Measurements from ENCODE around the gene ATAD3B.
"Not testable (repeated sequence)": the region's sequence is repeated elsewhere in the genome, so short reads cannot be mapped to it uniquely, and the experiment has no call there.

Gene ATAD3B

DNA sequence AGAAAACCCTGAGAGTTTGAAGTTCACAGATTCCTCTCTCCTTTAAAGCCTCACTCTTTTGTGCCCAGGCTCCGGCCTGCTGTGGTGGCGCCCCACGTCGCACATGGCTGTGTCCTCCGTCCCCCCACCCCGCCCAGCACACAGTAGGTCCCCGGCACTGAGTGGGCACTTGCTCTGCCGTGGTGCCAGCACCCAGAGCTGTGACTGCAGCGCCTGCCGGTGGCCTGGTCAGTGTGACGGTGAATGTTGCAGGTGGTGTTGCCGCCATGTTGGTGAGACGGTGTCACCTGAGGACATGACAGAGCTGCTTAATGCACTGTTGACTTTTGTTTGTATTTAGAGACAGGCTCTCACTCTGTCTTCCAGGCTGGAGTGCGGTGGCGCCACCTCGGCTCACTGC, 18.7 kb upstream of the ATAD3B start:
- no peak for DNase-seq

DNA sequence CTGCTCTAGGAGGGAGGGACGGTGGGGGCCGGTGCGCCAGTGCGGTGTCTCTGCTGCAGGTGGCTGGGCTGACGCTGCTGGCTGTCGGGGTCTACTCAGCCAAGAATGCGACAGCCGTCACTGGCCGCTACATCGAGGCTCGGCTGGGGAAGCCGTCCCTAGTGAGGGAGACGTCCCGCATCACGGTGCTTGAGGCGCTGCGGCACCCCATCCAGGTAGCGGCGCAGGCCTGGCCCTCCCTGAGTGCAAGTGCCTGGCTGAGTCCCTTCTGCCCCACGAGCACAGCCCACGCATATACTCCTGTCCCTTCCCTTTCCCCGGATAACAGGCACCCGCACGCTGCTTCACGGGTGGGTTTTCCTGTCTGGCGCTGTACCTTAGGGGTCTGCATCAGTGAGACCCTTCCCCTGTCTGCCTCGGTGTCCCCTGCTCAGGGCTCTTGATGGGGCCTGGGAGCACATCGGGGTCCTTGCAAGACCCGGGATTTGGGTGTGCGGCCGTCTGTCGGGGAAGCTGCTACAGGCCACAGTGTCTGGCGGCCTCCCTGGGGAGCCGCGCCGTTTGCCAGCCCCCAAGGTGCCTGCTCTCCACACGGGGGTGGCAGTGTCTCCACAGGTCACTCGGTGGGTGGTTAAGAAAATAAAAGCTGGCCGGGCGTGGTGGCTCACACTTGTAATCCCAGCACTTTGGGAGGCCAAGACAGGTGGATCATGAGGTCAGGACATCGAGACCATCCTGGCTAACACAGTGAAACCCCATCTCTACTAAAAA, 17.1 kb upstream of the ATAD3B start:
- not testable (repeated sequence) for DNase-seq

DNA sequence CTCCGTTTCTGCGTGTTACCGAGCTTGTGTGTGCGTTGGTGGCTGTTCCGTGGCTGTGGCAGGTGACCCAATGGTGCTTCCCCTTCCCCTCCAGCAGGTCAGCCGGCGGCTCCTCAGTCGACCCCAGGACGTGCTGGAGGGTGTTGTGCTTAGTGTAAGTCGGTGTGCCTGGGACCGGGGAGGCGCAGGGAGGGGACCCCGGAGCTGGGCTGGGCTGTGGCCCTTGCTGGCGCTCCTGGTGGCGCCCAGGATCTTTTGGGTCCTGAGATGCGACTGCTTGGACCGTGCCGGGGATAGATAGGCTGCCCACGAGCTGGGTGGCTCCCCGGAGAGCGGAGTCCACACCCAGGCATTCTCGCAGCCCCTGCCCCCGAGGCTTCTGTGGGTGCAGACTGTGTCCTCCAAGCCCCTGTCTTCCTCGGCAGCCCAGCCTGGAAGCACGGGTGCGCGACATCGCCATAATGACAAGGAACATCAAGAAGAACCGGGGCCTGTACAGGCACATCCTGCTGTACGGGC, 16.1 kb upstream of the ATAD3B start:
- DNase-seq, result no peak

DNA sequence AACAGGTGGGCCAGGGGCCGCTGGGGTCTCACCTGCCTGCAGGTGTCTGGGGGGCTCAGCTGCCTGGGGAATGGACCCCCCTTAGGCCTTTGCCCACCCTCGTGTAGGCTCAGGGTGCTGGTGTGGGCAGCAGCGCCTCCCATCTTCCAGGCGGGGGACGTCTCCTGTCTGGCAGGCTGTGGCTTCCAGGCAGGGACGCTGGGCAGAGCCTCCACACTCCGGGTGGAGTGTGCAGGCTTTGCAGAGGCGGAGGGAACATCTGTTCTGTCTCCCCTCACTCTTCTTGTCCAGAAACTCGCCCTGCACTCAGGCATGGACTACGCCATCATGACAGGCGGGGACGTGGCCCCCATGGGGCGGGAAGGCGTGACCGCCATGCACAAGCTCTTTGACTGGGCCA, 15.6 kb upstream of the ATAD3B start:
- DNase-seq, result not testable (repeated sequence)

DNA sequence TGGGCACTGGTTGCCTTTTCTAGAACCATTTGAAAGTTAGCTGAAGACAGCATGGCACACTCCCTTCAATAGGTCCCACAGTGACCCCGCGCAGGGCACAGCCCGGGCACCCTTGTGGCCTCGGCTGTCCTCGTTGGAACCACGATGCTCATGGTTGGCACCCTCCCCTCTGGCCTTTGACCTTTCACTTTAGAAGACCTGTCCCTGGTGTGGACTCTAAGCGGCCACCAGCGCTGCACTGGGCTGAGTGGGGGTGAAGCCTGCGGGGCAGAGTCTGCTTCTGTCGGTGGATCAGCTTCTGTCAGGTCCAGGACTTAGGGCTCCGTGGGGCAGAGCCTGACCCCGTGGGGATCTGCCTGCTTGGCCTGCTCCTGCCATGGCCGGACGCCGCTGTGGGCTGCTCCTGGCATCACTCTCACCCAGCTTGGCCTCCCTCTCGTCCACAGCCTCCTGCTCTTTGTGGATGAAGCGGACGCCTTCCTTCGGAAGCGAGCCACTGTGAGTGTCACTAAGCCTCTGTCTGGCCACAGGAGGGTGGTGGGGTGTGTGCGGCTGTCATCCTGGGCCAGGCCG, 14.8 kb upstream of the ATAD3B start:
- not testable (repeated sequence) for DNase-seq

DNA sequence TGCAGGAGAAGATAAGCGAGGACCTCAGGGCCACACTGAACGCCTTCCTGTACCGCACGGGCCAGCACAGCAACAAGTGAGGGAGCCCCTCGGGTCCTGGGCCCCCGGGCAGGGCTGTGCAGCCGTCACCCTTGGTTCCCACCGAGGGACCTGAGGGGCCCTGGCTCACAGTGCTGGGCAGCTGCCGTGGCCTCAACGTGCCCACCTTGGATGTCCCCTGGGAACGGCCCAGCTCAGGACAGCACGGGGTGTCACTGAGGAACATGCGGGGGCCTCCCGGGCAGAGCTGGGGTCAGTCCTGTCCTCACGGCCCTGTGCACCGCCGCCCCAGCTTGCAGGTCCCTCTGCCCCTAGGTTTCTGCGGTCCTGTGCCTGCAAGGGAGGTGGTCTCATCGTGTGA, 12.4 kb upstream of the ATAD3B start:
- not testable (repeated sequence) for DNase-seq

DNA sequence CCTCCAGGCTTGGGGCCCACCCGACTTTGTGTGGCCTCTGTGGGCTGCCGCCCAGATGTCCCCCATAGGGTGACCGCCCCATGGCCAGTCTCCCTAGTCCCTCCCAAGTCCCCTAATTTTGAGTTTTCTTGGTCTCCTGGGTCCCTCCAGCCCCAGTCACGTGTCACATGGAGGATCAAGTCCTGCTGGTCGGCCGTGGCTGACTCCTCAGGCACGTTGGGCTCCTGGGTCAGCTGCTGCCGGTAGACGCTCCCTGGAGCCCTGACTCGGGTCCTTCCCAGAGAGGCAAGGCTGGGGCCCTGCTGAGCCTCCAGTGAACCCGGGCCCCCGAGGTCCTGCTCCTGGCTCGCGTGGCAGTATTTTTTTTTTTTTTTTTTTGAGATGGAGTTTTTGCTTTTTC, 11.9 kb upstream of the ATAD3B start:
- not testable (repeated sequence) for DNase-seq

DNA sequence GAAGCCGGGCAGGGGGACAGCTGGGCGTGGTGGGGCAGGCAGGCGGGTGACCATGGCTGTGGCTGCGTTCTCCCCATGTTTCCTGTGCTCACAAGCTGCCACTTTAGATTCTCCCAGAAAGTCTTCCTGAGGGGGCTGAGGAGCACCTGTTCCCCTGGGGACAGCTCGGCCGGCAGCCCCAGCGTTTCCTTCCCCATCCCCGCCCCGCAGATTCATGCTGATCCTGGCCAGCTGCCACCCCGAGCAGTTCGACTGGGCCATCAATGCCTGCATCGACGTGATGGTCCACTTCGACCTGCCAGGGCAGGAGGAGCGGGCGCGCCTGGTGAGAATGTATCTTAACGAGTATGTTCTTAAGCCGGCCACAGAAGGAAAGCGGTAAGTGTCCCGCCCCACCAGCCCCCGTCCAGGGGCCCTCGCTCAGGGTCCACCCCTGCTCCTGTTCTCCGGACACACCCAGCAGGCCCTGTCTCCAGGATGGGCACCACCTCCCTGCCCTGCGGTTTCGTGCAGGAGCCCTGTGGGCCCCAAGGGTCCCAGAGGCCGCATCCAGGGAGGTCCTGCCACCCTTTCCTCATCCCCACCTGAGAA, 10.9 kb upstream of the ATAD3B start:
- no peak for DNase-seq

DNA sequence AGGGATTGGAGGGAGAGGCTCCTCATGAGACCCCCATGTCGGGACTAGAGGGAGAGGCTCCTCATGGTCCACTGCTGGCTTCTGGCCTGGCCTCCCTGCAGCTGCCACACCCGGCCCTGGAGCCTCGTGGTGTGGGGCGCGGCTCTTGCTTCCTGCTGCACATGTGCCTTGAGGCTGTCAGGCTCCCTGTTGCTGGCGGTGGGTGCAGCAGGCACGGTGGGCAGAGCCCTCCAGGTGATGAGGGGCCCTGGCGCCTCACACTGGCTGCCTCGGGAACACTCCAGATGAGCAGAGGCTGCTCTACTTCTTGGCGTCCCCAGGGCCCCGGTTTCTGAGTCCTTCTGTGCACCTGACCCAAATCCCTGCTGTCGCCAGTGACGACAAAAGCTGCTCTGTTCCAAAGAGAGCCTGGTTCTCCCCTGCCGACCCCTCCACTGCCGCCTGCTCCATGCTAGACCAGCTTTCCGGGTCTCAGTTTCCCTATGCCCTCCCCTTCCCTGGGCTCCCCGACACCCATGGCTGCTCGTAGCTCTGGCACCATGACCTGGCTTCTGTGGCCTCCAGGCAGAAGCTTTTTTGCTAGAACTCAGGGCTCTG, 9.7 kb upstream of the ATAD3B start:
- no peak for DNase-seq

DNA sequence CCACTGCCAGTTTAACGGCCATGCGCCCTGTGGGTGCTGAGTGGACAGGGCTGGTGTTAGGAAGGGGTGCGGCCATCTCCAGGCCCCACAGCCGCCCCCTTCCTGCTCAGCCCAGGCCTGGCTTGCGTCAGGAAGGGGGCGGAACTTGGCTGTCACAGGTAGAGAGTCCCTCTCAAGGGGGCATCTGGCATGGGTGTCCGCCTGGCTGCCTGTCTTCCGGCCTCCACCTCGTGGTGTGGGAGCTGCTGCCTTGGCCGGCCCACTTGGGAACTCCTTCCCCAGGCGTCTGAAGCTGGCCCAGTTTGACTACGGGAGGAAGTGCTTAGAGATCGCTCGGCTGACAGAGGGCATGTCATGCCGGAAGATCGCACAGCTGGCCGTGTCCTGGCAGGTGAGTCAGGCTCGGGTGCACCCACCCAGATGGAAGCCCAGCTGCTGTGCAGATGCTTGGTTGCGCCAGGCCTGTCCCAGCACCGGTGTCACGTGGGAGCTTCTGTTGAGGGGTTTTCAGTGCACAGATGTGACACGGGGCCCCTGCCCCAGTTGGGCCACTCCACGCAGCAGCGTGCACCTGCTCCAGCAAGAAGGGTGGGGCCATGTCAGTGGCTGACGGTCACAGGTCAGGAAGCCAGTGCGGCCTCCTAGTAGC, 9.1 kb upstream of the ATAD3B start:
- peak in 1 of 2 donors; percentile 21 for DNase-seq

DNA sequence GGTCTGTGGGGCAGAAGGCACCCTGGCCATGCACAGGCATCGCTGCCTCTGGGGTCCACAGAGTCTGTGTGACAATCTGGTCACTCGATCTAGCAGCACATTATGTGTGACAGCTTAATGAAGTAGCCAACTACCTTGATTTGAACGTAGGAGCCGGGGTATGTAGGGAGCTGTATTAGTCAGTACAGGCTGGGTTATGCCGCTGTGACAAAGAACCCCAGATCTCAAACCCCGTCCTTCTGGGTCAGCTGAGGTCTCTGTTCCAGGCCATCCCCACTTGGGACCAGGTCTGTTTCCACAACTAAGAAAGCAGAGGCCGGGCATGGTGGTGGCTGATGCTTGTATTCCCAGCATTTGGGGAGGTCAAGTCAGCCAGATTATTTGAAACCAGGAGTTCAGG, 8.3 kb upstream of the ATAD3B start:
- DNase-seq, result no peak

DNA sequence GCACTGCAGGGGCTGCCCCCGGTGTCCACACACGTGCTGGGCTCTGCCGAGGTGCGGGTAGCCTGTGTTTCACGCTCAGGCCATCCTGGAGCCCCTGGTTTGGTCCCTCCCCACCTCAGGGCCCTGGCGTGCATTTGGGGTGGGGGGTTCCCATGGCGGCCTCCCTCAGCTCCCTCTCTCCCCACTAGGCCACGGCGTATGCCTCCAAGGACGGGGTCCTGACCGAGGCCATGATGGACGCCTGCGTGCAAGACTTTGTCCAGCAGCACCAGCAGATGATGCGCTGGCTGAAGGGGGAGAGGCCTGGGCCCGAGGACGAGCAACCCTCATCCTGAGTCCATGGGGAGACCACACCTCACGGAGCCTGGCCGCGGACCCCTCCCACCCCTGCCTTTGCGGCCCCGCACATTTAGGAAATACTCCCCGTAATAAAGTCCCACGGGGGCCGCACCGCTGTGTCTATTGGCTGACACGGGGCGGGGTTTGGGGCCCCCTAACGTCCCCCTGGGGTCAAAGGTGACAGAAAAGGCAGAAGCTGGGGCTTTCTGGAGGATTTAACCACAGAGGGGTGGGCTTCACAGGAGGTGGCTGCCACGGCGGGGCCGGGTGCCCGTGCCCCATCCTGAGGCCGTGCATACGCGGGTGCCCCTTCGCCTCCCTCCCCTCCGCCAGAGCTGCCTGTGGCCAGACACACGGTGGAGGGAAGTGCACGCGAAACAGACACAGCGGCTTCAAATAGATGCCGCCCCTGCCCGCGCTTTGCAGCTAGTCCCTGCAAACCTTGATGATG, 3.2 kb upstream of the ATAD3B start:
- DNase-seq, result not testable (repeated sequence)

DNA sequence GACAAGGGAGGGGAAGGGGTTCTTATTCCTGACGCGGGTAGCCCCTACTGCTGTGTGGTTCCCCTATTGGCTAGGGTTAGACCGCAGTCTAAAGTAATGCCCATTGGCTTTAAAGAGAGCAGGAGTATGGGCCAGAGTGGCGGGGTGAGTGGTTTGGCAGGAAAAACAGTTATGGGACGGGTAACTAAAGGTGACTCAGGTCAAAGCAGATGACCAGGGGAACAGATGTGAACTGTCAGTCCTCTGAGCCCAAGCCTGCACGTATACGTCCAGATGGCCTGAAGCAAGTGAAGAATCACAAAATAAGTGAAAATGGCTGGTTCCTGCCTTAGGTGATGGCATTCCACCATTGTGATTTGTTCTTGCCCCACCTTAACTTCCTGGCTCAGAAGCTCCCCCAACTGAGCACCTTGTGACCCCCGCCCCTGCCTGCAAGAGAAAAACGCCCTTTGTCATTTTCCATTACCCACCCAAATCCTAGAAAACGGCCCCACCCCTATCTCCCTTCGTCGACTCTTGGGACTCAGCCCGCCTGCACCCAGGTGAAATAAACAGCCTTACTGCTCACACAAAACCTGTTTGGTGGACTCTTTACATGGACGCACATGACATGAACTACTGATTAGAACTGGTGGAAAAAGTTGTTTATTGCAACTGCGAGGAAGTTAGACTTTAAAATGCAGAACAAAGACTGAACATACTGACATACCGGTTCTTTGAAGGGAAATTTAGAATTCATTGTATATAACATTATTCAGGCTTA, 758 bp upstream of the ATAD3B start:
- peak in 1 of 2 donors; percentile 30 for DNase-seq

DNA sequence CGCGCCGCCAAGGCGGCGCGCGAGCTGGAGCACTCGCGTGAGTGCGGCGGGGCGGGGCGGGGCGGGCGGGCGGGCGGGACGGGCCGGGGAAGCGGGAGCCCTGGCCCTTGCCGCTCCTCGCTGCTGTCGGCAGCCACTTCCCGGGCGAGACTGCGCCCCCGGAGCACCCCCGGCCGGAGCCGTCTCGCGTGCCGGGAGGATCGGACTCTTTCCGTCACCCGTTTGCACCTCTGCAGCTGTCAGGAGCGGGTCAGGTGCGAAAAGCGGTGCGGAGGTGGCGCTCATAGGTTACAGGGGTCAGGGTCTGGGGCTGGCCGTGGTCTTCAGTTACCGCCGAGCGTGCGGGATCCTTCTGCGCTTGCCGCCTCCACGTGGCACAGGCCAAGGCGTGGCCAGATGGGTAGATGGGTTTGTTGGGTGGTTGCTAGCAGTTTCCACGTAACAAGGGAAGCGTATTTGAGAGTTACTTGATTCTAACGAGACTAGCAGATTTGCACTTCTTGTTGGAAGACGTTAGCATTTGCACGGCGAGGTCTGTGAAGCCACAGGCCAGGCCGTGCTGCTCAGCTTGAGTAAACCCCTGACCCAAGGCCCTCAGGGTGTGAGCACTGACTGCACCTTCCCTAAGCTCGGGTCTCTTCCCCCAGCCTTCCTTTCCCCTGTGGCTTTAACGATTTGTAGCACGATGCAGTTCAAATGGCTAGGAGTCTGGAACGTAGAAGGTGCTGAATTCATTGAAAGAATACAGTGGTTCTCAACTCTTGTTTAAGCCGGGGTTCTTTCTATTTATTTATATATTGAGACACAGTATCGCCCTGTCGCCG, 700 bp downstream of the ATAD3B start:
- DNase-seq, result peak; percentile 24 to 25

DNA sequence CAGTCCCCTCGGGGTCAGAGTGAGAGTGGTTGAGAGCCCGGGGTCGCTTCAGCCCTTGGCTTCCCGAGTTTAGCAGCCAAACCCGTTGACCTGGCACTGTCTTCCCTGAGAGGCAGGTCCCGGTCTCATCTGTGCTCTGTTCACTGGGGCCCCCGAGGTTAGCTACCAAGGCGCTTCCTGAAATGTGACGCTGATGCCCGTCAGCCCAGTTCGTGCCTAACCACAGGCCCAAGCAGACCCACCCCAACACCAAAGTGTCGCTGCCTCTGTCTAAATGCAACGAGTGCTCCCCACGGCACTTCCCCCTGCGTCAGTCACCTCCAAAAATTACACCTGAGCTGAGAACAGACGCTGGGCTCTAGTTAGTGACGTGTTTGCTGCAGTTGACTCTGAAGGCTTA, 4.4 kb downstream of the ATAD3B start:
- DNase-seq, result not testable (repeated sequence)

DNA sequence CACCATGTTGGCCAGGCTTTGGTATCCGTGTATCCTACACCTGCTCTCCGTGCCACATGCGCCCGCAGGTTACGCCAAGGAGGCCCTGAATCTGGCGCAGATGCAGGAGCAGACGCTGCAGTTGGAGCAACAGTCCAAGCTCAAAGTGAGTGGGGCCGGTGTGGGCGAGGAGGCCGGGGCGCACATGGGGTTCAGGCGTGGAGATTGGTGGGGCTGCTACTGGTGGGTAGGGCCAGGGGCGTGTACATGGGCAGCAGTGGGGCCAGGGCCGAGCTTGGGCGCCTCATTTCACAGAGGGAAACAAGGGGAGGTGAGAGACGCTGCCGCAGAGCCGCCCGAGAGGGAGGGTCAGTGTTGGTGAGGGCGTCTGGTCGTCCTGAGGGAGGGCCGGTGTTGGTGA, 5.6 kb downstream of the ATAD3B start:
- DNase-seq, result no peak

DNA sequence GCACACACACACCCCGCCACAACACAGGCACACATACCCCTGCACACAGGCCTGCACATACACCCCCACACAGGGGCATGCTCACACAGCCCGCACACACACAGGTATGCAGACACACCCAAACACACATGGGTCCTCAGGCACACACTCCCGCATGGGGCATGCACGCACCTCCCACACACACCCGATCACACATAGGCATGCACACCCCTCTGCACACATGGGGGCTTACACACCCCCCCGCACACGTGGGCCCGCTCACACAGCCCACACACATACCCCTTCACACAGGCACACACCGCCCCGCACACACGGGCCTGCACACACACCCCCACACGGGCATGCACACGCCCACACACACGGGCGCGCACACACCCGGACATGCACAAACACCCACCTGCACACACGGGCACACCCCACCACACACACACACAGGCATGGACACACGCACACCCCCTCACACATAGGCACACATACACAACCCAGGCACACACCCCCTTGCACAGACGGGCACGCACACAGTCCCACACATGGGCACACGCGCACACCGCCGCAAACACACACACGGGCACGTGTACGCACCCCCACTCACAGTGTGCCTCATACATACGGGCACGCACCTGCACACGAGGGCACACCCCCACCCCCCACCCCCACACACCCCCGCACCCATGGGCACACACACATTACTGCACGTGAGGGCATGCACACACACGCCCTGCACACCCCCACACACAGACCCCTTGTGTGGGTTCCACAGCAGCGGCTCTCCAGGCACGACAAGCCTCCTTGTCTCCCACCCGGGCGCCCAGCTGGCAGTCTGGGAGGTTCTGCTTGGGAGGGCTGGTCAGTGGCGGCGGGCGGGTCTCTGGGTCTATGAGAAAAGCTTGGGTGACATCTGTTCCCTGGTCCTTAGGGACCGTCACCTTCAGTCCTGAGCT, 8.3 kb downstream of the ATAD3B start:
- DNase-seq, result no peak

DNA sequence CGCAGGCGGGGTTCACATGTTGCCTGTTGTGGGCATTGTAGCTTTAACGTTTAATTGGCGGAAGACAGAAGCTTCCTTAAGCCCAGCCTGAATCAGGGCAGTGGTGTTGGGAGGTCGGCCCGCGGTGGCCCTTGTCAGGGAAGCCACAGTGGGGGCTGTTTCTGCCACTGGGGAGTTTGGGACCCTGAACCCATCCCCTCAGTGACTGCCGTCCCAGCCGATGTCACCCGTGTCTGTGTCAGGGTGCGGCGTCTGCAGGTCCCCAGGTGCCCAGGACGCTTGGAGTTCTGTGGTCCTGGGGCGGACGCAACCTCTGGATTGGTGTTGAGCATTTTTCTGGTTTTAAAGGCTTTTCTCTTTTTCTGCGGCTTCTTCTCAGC, 8.9 kb downstream of the ATAD3B start:
- DNase-seq, result not testable (repeated sequence)

DNA sequence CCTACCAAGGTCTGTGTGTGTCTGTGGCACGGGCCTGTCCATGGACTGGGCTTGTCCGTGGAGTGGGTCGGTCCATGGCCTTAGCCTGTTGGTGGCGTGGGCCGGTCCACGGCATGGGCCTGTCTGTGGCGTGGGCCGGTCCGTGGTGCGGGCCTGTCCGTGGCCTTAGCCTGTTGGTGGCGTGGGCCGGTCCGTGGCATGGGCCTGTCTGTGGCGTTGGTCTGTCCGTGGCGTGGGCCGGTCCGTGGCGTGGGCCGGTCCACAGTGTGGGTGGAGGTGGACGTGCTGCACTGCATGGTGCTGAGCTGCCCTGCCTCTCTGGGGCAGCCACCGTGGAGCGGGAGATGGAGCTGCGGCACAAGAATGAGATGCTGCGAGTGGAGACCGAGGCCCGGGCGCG, 10.2 kb downstream of the ATAD3B start:
- not testable (repeated sequence) for DNase-seq

Measured in stimulated activated CD4-positive, alpha-beta T cell treated with anti-CD3 and anti-CD28 coated beads, Interleukin-2, amount 100 ng/mL, for 24 hours (primary cell).